Dermis microvascular lymphatic vessel endothelial cell (primary cell): ENCODE data around the gene KDM3A. TPM values are rescaled to one million over a fixed set of nuclear protein-coding genes. Genes with fewer than 3 reads are reported as not detected.

Experiments used
- DNase-seq, 2 donors: peaks; one replicate each; pipeline versions ENCODE4 v3.0.0 to v3.0.0-alpha.2; 2010; ENCODE audit warnings: low read depth in 2 of 2
- total RNA-seq: library from RNA; depleted of rRNA; stranded (reverse); fragments of >200 nt; gene quantifications from 2 replicates; pipeline ENCODE4 v1.2.1, GENCODE V29; 2014

The KDM3A gene
- total RNA-seq, 1 donor from 2014 or later = 15.5 TPM

GRCh38 chr2:86513948-86514660 is 72.9 kb downstream of the KDM3A start:
- DNase-seq = no peak

GRCh38 chr2:86518481-86518880 is 77.3 kb downstream of the KDM3A start:
- DNase-seq = peak; percentile 1 to 41

- DNase-seq = no peak
Measured at GRCh38 chr2:86519349-86519748, 78.2 kb downstream of the KDM3A start.

- DNase-seq = no peak
Measured at GRCh38 chr2:86520153-86520552, 79.0 kb downstream of the KDM3A start.

- no peak for DNase-seq
Measured at GRCh38 chr2:86521922-86522321, 80.8 kb downstream of the KDM3A start.

GRCh38 chr2:86522711-86523110 is 81.5 kb downstream of the KDM3A start:
- DNase-seq = no peak

- DNase-seq = no peak
Measured at GRCh38 chr2:86523491-86523890, 82.3 kb downstream of the KDM3A start.

GRCh38 chr2:86525421-86526340 is 84.5 kb downstream of the KDM3A start:
- no peak for DNase-seq

GRCh38 chr2:86533589-86533988 is 92.4 kb downstream of the KDM3A start:
- no peak for DNase-seq

GRCh38 chr2:86541334-86541733 is 100.2 kb downstream of the KDM3A start:
- no peak for DNase-seq

Other genes starting within 250 kb of the KDM3A start
- 44.7 and 49.7 TPM in 2 replicates for gene IMMT, start 245.9 kb upstream of the KDM3A start, total RNA-seq
- 37.9 and 51.5 TPM in 2 replicates for gene MRPL35, start 241.9 kb upstream of the KDM3A start, total RNA-seq
- gene REEP1, start 103.7 kb upstream of the KDM3A start, total RNA-seq = 6.7 and 15.0 TPM in 2 replicates
- gene CHMP3, start 122.1 kb downstream of the KDM3A start, total RNA-seq = 56.6 and 67.6 TPM in 2 replicates
- 24.4 and 34.4 TPM in 2 replicates for gene RNF103, start 182.5 kb downstream of the KDM3A start, total RNA-seq